Stimulated activated CD4-positive, alpha-beta T cell treated with anti-CD3 and anti-CD28 coated beads, Interleukin-2, amount 100 ng/mL, for 24 hours (primary cell): Measurements from ENCODE around the gene AKAP8L.

Experiments used
- DNase-seq, 2 donors: peaks; one replicate each; pipeline ENCODE4 v3.0.0-alpha.2; 2020

Gene AKAP8L

GRCh38 chr19:15418579-15419412, at the start of gene AKAP8L:
Gene AKAP8L (minus strand): TSS chr19:15418988. CDS start chr19:15418923, 65 bp downstream.
- peak; percentile 98 for DNase-seq

- DNase-seq = no peak
These were observed 49.0 kb upstream of the AKAP8L start for GRCh38 chr19:15467734-15468214.

- peak; percentile 61 to 63 for DNase-seq
These were observed 48.3 kb upstream of the AKAP8L start for GRCh38 chr19:15466851-15467733.

GRCh38 chr19:15464394-15465385, 45.9 kb upstream of the AKAP8L start, which contains the start of gene RASAL3:
Gene RASAL3 (minus strand): TSS chr19:15464544. CDS start chr19:15464358, 186 bp downstream.
- DNase-seq = peak; percentile 68 to 73

GRCh38 chr19:15463861-15464371, 45.1 kb upstream of the AKAP8L start:
- DNase-seq = peak; percentile 76 to 77

- no peak for DNase-seq
These were observed 42.9 kb upstream of the AKAP8L start for GRCh38 chr19:15461694-15462093.

GRCh38 chr19:15457701-15458484, 39.1 kb upstream of the AKAP8L start:
- no peak for DNase-seq

- peak in 1 of 2 donors; percentile 25 for DNase-seq
These were observed 38.3 kb upstream of the AKAP8L start for GRCh38 chr19:15456871-15457700.

GRCh38 chr19:15456441-15456840, 37.7 kb upstream of the AKAP8L start:
- no peak for DNase-seq

- no peak for DNase-seq
These were observed 37.2 kb upstream of the AKAP8L start for GRCh38 chr19:15455996-15456395.

- no peak for DNase-seq
These were observed 35.4 kb upstream of the AKAP8L start for GRCh38 chr19:15453906-15454860.

GRCh38 chr19:15453091-15453578, 34.3 kb upstream of the AKAP8L start:
- DNase-seq = no peak

- peak in 1 of 2 donors; percentile 40 for DNase-seq
These were observed 33.6 kb upstream of the AKAP8L start for GRCh38 chr19:15452111-15453047.

GRCh38 chr19:15450528-15450890, 31.7 kb upstream of the AKAP8L start:
- no peak for DNase-seq

GRCh38 chr19:15449620-15450527, 31.1 kb upstream of the AKAP8L start, which contains the start of gene WIZ:
Gene WIZ (minus strand): TSS chr19:15449956. CDS start chr19:15448307, 1,649 bp downstream.
- peak; percentile 84 to 89 for DNase-seq
